Tibial nerve (tissue), 4 donors: ENCODE data around the gene CDK19. TPM values are rescaled to one million over a fixed set of nuclear protein-coding genes. Genes with fewer than 3 reads are reported as not detected.

ENCODE experiments used
- DNase-seq, 2 donors: peaks; one replicate each; pipeline ENCODE4 v3.0.0-alpha.2; 2019; ENCODE audit warnings: low spot score in 2 of 2
- H3K27ac ChIP-seq, 4 donors: fragments of 200-600 bp; sonication (generic) in 3 of 4; one replicate each; pipeline ENCODE4 v1.5.1; 2017 to 2019; ENCODE audit warnings: mild to moderate bottlenecking in 1 of 4
- H3K27me3 ChIP-seq, 2 donors: fragments of 200-600 bp; sonication (generic) in 1 of 2; one replicate each; pipeline versions ENCODE4 v1.5.1 to v1.6.0; 2017 to 2019
- H3K36me3 ChIP-seq, 3 donors: fragments of 200-600 bp; sonication (generic); one replicate each; pipeline ENCODE4 v1.5.1; 2018 to 2019
- H3K4me1 ChIP-seq, 4 donors: fragments of 200-600 bp; sonication (generic) in 3 of 4; one replicate each; pipeline ENCODE4 v1.5.1; 2017 to 2019
- H3K4me3 ChIP-seq, 4 donors: fragments of 200-600 bp; sonication (generic) in 3 of 4; one replicate each; pipeline ENCODE4 v1.5.1; 2017 to 2019; ENCODE audit warnings: mild to moderate bottlenecking in 1 of 4, moderate library complexity in 1 of 4
- H3K9me3 ChIP-seq, 4 donors: fragments of 200-600 bp; sonication (generic) in 3 of 4; one replicate each; pipeline ENCODE4 v1.5.1; 2017 to 2019
- EP300 ChIP-seq, 2 donors: sonication (generic); formaldehyde crosslinking; IDR thresholded peaks; one replicate each; pipeline ENCODE4 v1.6.1; 2017; ENCODE audit warnings: antibody characterized with exemption in 2 of 2, mild to moderate bottlenecking in 1 of 2
- POLR2A ChIP-seq, 2 donors: fragments of 450-650 bp; IDR thresholded peaks; one replicate each; pipeline ENCODE4 v1.6.1; 2017; ENCODE audit warnings: antibody characterized with exemption in 2 of 2, mild to moderate bottlenecking in 2 of 2, moderate library complexity in 2 of 2
- WGBS, 2 donors: methylation state at CpG; one replicate each; pipeline ENCODE4 v1.1.5; 2018; 5-methylcytosine and 5-hydroxymethylcytosine counted together
- total RNA-seq, 4 donors: library from RNA; depleted of rRNA; stranded (reverse); fragments of >200 nt; gene quantifications; one replicate each; pipeline ENCODE4 v1.1.0, GENCODE V29; 2016
- TF ChIP-seq, protein P1 (sequence below), 5 experiments: fragments of 200-600 bp in 3 of 5; fragments of 450-650 bp in 2 of 5; sonication (generic) in 3 of 5; IDR thresholded peaks; one replicate each; pipeline ENCODE4 v1.5.1; 2016 to 2019; ENCODE audit warnings: antibody characterized with exemption in 5 of 5, mild to moderate bottlenecking in 3 of 5, moderate library complexity in 2 of 5

The CDK19 gene
- total RNA-seq, 4 donors from 2014 or later = 18.6 to 29.3 (median 24.3) TPM

GRCh38 chr6:110618591-110619267, 196.5 kb downstream of the CDK19 start:
- Histone ChIP-seq H3K9me3 (no peaks in the 10 kb centered on the region), H3K27ac (peak overlapping the region in 3 of 4 donors; percentile 30 to 59 (median 49)), H3K27me3 (no peaks in the 10 kb centered on the region), H3K4me1 (peaks cover 0 to 25% (median 0%) of the 10 kb centered on the region in 4 donors), H3K4me3 (no peak overlapping the region), H3K36me3 (peaks cover 0 to 47% (median 3%) of the 10 kb centered on the region in 3 donors)
- DNase-seq = no peak
- WGBS, 2 donors = 28 to 39% methylated on average over 3 of the region's 3 CpGs
- TF ChIP-seq, protein P1, sequence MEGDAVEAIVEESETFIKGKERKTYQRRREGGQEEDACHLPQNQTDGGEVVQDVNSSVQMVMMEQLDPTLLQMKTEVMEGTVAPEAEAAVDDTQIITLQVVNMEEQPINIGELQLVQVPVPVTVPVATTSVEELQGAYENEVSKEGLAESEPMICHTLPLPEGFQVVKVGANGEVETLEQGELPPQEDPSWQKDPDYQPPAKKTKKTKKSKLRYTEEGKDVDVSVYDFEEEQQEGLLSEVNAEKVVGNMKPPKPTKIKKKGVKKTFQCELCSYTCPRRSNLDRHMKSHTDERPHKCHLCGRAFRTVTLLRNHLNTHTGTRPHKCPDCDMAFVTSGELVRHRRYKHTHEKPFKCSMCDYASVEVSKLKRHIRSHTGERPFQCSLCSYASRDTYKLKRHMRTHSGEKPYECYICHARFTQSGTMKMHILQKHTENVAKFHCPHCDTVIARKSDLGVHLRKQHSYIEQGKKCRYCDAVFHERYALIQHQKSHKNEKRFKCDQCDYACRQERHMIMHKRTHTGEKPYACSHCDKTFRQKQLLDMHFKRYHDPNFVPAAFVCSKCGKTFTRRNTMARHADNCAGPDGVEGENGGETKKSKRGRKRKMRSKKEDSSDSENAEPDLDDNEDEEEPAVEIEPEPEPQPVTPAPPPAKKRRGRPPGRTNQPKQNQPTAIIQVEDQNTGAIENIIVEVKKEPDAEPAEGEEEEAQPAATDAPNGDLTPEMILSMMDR (IDR thresholded peaks at IDR 0.05) = peak in 3 of 5 experiments; percentile 10 to 23 (median 19)
- TF ChIP-seq EP300 (IDR thresholded peaks at IDR 0.05) (no peak), POLR2A (IDR thresholded peaks at IDR 0.05) (no peak)

DNA sequence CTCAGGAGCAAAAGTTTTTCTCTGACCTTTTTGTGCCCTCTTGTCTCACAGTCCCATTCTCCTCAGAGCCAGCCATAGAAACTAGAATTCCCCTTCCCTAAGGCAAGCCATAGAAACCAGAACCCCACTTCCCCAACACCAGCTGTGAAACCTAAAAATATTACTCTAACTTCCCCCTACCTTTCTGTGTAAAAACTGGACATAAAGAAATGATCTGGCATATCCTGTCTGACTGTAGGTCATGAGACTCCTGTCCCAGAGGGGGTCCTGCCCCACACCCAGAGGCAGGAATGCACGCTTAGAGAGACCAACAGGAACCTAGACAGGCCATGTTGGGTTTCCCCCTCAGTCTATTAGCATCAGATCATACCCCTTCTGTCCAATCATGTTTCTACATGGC, 198.2 kb downstream of the CDK19 start:
- Histone ChIP-seq H3K4me3 (no peak overlapping the region), H3K36me3 (peaks cover 0 to 49% (median 0%) of the 10 kb centered on the region in 3 donors), H3K4me1 (peaks cover 0 to 25% (median 0%) of the 10 kb centered on the region in 4 donors), H3K27ac (peak overlapping the region in 2 of 4 donors; percentile 38 to 66), H3K27me3 (no peaks in the 10 kb centered on the region), H3K9me3 (no peaks in the 10 kb centered on the region)
- no peak for DNase-seq
- WGBS, 2 donors = 86 to 92% methylated on average over 1 of the region's 1 CpG
- TF ChIP-seq, protein P1 (IDR thresholded peaks at IDR 0.05) = no peak

- H3K27me3 ChIP-seq = no peaks in the 10 kb centered on the region
- H3K9me3 ChIP-seq = no peaks in the 10 kb centered on the region
- no peak overlapping the region for H3K4me3 ChIP-seq
- 68% methylated on average over 1 of the region's 1 CpG for WGBS, 2 donors
- TF ChIP-seq, protein P1 (IDR thresholded peaks at IDR 0.05) = no peak
- TF ChIP-seq EP300 (IDR thresholded peaks at IDR 0.05) (no peak), POLR2A (IDR thresholded peaks at IDR 0.05) (no peak)
- peak overlapping the region in 2 of 4 donors; percentile 22 to 66 for H3K27ac ChIP-seq
- DNase-seq = no peak
- H3K36me3 ChIP-seq = peaks cover 0 to 49% (median 0%) of the 10 kb centered on the region in 3 donors
- H3K4me1 ChIP-seq = peaks cover 0 to 25% (median 0%) of the 10 kb centered on the region in 4 donors
Measured at GRCh38 chr6:110615722-110616121, 199.5 kb downstream of the CDK19 start.

GRCh38 chr6:110614586-110614985, 200.7 kb downstream of the CDK19 start:
- DNase-seq = no peak
- no peaks in the 10 kb centered on the region for H3K27me3 ChIP-seq
- H3K4me1 ChIP-seq = peaks cover 0 to 17% (median 0%) of the 10 kb centered on the region in 4 donors
- no peak overlapping the region for H3K4me3 ChIP-seq
- no peaks in the 10 kb centered on the region for H3K9me3 ChIP-seq
- no peak for TF ChIP-seq EP300 (IDR thresholded peaks at IDR 0.05)
- TF ChIP-seq, protein P1 (IDR thresholded peaks at IDR 0.05) = no peak
- TF ChIP-seq POLR2A (IDR thresholded peaks at IDR 0.05) = no peak
- WGBS, 2 donors = 71 to 76% methylated on average over 5 of the region's 5 CpGs
- H3K36me3 ChIP-seq = peaks cover 0 to 49% (median 0%) of the 10 kb centered on the region in 3 donors
- no peak overlapping the region for H3K27ac ChIP-seq

GRCh38 chr6:110614106-110614505, 201.2 kb downstream of the CDK19 start:
- no peak overlapping the region for H3K27ac ChIP-seq
- 90 to 96% methylated on average over 1 of the region's 1 CpG for WGBS, 2 donors
- peaks cover 0 to 49% (median 0%) of the 10 kb centered on the region in 3 donors for H3K36me3 ChIP-seq
- no peaks in the 10 kb centered on the region for H3K27me3 ChIP-seq
- no peak for TF ChIP-seq POLR2A (IDR thresholded peaks at IDR 0.05)
- TF ChIP-seq EP300 (IDR thresholded peaks at IDR 0.05) = no peak
- TF ChIP-seq, protein P1 (IDR thresholded peaks at IDR 0.05) = no peak
- no peaks in the 10 kb centered on the region for H3K9me3 ChIP-seq
- H3K4me3 ChIP-seq = no peak overlapping the region
- no peak for DNase-seq
- peaks cover 0 to 14% (median 0%) of the 10 kb centered on the region in 4 donors for H3K4me1 ChIP-seq
